ENCODE measurements around the gene COL12A1.

Gene COL12A1

DNA sequence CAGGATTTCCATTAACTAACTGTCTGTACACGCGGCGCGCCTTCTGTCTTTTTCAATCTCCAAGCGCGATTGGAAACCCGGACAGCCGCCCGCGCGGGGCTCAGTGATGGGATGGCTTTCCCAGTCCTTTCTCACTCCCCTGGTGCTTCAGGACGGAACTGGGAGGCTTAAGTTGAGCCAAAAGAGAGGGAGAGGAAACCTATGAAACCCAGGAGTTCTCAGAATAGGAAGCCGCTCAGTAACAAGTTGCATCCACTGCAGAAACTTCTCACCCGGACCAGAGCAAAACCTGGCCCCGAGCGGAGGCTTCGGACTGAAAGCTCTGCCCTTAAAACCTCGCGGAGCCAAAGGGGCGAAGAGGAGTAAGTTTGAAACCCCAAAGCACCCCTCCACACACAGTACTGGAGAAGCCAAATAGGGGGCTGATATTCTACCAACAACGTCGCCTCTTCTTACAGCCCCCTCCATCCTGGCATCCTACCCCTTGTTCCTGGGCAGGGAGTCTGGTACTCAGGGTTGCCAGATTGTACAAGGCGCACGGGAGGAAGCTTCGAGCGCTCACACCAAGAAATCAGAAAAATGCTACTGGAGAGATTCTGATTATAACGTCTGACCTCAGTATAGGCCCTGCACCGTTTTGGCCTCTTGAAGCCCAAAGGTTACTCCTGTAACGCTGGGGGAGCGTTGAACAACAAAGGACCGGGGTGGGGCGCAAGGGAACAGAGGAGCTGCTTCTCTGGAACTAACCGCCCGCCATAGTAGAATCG is 906 bp upstream of the COL12A1 start:
- H3K4me3 ChIP-seq = peak overlapping the region; percentile 88
- DNase-seq (ENCODE audit: low spot score) = peak; percentile 82
- no peak for TF ChIP-seq CTCF (IDR thresholded peaks at IDR 0.05)
- peak overlapping the region; percentile 83 to 91 for H3K27ac ChIP-seq

DNA sequence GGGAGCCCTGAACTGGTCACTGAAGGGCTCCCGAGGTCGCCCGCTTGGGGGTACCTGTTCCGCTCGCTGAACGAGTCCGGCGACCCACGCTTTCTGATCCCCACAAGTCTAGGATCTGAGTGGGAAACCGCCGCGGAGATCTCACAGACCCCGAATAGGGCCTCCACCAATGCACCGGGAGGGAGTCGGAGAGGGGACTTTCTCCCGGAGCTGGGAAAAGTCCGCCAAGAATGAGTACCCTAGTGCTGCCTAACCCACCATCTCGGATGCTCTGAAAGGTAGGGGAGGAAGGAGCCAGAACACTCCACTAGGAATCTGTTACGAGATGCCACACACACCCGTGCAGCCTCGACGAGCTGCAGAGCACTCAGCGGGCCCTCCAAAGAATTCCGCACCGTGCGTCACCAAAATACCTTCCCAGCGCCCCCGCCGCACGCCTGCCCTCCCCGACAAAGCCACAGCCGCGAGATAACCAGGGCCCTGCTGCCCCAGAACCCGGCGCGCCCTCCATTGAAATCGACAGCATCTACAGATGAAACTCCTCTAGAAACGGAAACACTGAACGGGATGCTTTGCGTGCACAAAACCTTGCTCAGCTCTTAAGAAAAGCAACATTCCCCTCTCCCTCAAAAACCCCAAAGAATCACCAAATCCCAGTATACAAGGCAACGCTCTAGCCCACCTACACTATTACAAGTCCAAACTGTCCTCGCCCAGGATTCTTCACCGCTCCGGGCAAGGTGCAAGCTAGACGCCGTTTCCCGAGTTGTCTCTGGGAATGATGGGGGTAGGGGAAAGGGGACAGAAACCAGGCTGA is 686 bp downstream of the COL12A1 start:
- TF ChIP-seq CTCF (IDR thresholded peaks at IDR 0.05) = no peak
- DNase-seq (ENCODE audit: low spot score) = peak; percentile 90
- Histone ChIP-seq H3K4me3 (peak overlapping the region; percentile 88), H3K27ac (peak overlapping the region; percentile 83 to 91)

- peak; percentile 80 for DNase-seq (ENCODE audit: low spot score)
- Histone ChIP-seq H3K27ac (peak overlapping the region; percentile 83 to 91), H3K4me3 (peak overlapping the region; percentile 88)
- TF ChIP-seq CTCF (IDR thresholded peaks at IDR 0.05) = peak; percentile 53
Measured at GRCh38 chr6:75204217-75204958, 1.5 kb downstream of the COL12A1 start.

GRCh38 chr6:75203721-75204120 is 2.1 kb downstream of the COL12A1 start:
- peak overlapping the region; percentile 88 for H3K4me3 ChIP-seq
- H3K27ac ChIP-seq = peak overlapping the region; percentile 83 to 91
- no peak for DNase-seq (ENCODE audit: low spot score)
- TF ChIP-seq CTCF (IDR thresholded peaks at IDR 0.05) = no peak

DNA sequence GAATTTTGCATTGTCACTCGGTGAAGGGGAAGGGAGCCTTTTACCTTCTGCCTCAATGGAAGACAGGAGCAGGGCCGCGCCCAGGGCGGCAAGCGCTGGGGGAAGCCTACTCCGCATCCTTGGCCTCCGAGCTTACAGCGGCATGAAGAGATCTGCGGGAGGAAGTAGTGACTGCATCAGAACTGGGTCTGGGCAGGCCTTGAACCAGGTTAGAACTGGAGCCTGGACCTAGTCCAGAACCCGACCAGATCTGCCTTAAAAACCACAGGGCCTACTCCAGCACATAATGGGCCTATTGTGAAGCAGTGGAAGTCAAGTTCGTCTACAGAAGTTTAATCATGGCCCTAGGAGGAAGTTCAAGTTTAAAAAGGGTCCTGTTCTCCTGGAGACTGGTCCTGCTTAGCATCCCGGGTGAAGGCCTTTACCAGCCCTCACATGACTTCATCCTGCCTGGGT is 3.1 kb downstream of the COL12A1 start:
- peak overlapping the region; percentile 33 to 68 for H3K27ac ChIP-seq
- no peak for DNase-seq (ENCODE audit: low spot score)
- TF ChIP-seq CTCF (IDR thresholded peaks at IDR 0.05) = no peak
- peak overlapping the region; percentile 59 for H3K4me3 ChIP-seq

GRCh38 chr6:75201901-75202672 is 3.8 kb downstream of the COL12A1 start:
- TF ChIP-seq CTCF (IDR thresholded peaks at IDR 0.05) = no peak
- no peak for DNase-seq (ENCODE audit: low spot score)
- Histone ChIP-seq H3K4me3 (peak overlapping the region; percentile 59), H3K27ac (peak overlapping the region; percentile 33 to 68)

Data from coronary artery (tissue), 2 donors.